ENCODE results near the gene CAVIN3. TPM values are rescaled to one million over a fixed set of nuclear protein-coding genes. Genes with fewer than 3 reads are reported as not detected.

Gene CAVIN3
- total RNA-seq, 1 experiment from 2014 or later: 41.5 TPM

DNA sequence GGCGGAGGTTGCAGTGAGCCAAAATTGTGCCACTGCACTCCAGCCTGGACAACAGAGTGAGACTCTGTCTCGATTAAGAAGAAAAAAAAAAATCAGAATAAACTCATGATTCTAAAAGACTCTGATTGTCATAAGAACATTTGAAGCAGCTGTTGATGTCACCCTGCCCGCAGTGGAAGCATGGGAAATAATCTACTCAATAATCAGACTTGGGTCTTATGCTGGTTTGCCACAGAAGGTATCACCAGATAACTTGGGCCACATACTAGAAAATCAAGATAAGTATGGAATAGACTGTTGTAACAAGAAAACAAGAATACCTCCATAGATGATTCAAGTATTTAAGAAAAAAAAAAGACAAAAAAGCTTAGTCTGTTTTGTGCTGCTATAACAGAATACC lies 8.2 kb downstream of the CAVIN3 start:
- CTCF ChIA-PET: interaction anchor here (0.6 to 8.6 kb wide), 3 partner anchors 13 to 63 kb away, joined by 3 to 90 read pairs (median 6); no protein-coding TSS in a partner anchor
- DNase-seq (ENCODE audit: low spot score): no peak

More for the DNA sequence above, 8.2 kb downstream of the CAVIN3 start:
- ATAC-seq: no peak
- H3K9me3 Mint-ChIP-seq: 0 out of 2 replicates have a peak, but pooled peaks cover 3% of the 10 kb centered on the region
- POLR2A ChIA-PET: no interaction called here
- H3K27me3 Mint-ChIP-seq (ENCODE audit: low read depth): no peaks in the 10 kb centered on the region; the same call in 1 of the 2 replicates
- no peak overlapping the region for H3K27ac Mint-ChIP-seq
- H3K4me1 Mint-ChIP-seq: peaks cover 12% of the 10 kb centered on the region
- H3K4me3 Mint-ChIP-seq: no peak overlapping the region
- no peak for TF ChIP-seq RORB (CRISPR knock-in tag; IDR thresholded peaks at IDR 0.05)
- no peak for TF ChIP-seq ZBTB21 (CRISPR knock-in tag; IDR thresholded peaks at IDR 0.05; ENCODE audit: borderline replicate concordance)
- no peak for TF ChIP-seq FOXP1 (CRISPR knock-in tag; IDR thresholded peaks at IDR 0.05; ENCODE audit: borderline replicate concordance)
- no peak for TF ChIP-seq PRRX2 (CRISPR knock-in tag; IDR thresholded peaks at IDR 0.05)
- TF ChIP-seq, protein P1, sequence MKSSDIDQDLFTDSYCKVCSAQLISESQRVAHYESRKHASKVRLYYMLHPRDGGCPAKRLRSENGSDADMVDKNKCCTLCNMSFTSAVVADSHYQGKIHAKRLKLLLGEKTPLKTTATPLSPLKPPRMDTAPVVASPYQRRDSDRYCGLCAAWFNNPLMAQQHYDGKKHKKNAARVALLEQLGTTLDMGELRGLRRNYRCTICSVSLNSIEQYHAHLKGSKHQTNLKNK (CRISPR knock-in tag; IDR thresholded peaks at IDR 0.05): no peak
- TF ChIP-seq, protein P2, sequence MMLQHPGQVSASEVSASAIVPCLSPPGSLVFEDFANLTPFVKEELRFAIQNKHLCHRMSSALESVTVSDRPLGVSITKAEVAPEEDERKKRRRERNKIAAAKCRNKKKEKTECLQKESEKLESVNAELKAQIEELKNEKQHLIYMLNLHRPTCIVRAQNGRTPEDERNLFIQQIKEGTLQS (CRISPR knock-in tag; conservative IDR thresholded peaks at IDR 0.05): no peak
- TF ChIP-seq ZNF219 (CRISPR knock-in tag; IDR thresholded peaks at IDR 0.05; ENCODE audit: borderline replicate concordance): no peak
- TF ChIP-seq TEAD1 (CRISPR knock-in tag; IDR thresholded peaks at IDR 0.05): no peak
- TF ChIP-seq TEAD4 (CRISPR knock-in tag; IDR thresholded peaks at IDR 0.05): no peak
- TF ChIP-seq, protein P3, sequence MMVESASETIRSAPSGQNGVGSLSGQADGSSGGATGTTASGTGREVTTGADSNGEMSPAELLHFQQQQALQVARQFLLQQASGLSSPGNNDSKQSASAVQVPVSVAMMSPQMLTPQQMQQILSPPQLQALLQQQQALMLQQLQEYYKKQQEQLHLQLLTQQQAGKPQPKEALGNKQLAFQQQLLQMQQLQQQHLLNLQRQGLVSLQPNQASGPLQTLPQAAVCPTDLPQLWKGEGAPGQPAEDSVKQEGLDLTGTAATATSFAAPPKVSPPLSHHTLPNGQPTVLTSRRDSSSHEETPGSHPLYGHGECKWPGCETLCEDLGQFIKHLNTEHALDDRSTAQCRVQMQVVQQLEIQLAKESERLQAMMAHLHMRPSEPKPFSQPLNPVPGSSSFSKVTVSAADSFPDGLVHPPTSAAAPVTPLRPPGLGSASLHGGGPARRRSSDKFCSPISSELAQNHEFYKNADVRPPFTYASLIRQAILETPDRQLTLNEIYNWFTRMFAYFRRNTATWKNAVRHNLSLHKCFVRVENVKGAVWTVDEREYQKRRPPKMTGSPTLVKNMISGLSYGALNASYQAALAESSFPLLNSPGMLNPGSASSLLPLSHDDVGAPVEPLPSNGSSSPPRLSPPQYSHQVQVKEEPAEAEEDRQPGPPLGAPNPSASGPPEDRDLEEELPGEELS (CRISPR knock-in tag; IDR thresholded peaks at IDR 0.05): no peak
- TF ChIP-seq, protein P4, sequence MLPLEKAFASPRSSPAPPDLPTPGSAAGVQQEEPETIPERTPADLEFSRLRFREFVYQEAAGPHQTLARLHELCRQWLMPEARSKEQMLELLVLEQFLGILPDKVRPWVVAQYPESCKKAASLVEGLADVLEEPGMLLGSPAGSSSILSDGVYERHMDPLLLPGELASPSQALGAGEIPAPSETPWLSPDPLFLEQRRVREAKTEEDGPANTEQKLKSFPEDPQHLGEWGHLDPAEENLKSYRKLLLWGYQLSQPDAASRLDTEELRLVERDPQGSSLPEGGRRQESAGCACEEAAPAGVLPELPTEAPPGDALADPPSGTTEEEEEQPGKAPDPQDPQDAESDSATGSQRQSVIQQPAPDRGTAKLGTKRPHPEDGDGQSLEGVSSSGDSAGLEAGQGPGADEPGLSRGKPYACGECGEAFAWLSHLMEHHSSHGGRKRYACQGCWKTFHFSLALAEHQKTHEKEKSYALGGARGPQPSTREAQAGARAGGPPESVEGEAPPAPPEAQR (CRISPR knock-in tag; IDR thresholded peaks at IDR 0.05): no peak
- TF ChIP-seq MYBL2 (CRISPR knock-in tag; IDR thresholded peaks at IDR 0.05): no peak
- TF ChIP-seq ZNF138 (CRISPR knock-in tag; conservative IDR thresholded peaks at IDR 0.05): no peak
- TF ChIP-seq, protein P5, sequence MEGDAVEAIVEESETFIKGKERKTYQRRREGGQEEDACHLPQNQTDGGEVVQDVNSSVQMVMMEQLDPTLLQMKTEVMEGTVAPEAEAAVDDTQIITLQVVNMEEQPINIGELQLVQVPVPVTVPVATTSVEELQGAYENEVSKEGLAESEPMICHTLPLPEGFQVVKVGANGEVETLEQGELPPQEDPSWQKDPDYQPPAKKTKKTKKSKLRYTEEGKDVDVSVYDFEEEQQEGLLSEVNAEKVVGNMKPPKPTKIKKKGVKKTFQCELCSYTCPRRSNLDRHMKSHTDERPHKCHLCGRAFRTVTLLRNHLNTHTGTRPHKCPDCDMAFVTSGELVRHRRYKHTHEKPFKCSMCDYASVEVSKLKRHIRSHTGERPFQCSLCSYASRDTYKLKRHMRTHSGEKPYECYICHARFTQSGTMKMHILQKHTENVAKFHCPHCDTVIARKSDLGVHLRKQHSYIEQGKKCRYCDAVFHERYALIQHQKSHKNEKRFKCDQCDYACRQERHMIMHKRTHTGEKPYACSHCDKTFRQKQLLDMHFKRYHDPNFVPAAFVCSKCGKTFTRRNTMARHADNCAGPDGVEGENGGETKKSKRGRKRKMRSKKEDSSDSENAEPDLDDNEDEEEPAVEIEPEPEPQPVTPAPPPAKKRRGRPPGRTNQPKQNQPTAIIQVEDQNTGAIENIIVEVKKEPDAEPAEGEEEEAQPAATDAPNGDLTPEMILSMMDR (IDR thresholded peaks at IDR 0.05): no peak
- no peak for TF ChIP-seq FOXJ3 (CRISPR knock-in tag; IDR thresholded peaks at IDR 0.05; ENCODE audit: borderline replicate concordance)
- TF ChIP-seq SP1 (CRISPR knock-in tag; conservative IDR thresholded peaks at IDR 0.05): no peak
- TF ChIP-seq, protein P6, sequence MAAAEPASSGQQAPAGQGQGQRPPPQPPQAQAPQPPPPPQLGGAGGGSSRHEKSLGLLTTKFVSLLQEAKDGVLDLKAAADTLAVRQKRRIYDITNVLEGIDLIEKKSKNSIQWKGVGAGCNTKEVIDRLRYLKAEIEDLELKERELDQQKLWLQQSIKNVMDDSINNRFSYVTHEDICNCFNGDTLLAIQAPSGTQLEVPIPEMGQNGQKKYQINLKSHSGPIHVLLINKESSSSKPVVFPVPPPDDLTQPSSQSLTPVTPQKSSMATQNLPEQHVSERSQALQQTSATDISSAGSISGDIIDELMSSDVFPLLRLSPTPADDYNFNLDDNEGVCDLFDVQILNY (CRISPR knock-in tag; IDR thresholded peaks at IDR 0.05): no peak
- TF ChIP-seq, protein P7, sequence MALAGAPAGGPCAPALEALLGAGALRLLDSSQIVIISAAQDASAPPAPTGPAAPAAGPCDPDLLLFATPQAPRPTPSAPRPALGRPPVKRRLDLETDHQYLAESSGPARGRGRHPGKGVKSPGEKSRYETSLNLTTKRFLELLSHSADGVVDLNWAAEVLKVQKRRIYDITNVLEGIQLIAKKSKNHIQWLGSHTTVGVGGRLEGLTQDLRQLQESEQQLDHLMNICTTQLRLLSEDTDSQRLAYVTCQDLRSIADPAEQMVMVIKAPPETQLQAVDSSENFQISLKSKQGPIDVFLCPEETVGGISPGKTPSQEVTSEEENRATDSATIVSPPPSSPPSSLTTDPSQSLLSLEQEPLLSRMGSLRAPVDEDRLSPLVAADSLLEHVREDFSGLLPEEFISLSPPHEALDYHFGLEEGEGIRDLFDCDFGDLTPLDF (CRISPR knock-in tag; IDR thresholded peaks at IDR 0.05): no peak
- TF ChIP-seq, protein P8, sequence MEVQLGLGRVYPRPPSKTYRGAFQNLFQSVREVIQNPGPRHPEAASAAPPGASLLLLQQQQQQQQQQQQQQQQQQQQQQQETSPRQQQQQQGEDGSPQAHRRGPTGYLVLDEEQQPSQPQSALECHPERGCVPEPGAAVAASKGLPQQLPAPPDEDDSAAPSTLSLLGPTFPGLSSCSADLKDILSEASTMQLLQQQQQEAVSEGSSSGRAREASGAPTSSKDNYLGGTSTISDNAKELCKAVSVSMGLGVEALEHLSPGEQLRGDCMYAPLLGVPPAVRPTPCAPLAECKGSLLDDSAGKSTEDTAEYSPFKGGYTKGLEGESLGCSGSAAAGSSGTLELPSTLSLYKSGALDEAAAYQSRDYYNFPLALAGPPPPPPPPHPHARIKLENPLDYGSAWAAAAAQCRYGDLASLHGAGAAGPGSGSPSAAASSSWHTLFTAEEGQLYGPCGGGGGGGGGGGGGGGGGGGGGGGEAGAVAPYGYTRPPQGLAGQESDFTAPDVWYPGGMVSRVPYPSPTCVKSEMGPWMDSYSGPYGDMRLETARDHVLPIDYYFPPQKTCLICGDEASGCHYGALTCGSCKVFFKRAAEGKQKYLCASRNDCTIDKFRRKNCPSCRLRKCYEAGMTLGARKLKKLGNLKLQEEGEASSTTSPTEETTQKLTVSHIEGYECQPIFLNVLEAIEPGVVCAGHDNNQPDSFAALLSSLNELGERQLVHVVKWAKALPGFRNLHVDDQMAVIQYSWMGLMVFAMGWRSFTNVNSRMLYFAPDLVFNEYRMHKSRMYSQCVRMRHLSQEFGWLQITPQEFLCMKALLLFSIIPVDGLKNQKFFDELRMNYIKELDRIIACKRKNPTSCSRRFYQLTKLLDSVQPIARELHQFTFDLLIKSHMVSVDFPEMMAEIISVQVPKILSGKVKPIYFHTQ (CRISPR knock-in tag; IDR thresholded peaks at IDR 0.05): no peak
- no peak for TF ChIP-seq ZNF416 (CRISPR knock-in tag; IDR thresholded peaks at IDR 0.05)
- H3K36me3 Mint-ChIP-seq: no peaks in the 10 kb centered on the region

Data from WTC11 (cell line).